Gastrocnemius medialis (tissue), 4 donors: ENCODE results near the gene EHD2.

ENCODE experiments used
- CTCF ChIP-seq, 5 experiments: fragments of 450-650 bp in 3 of 5; fragments of 200-600 bp in 2 of 5; sonication (generic) in 2 of 5; IDR thresholded peaks in 4 of 5; conservative IDR thresholded peaks in 1 of 5; 1 replicate in 4 of 5; 2 replicates in 1 of 5; pipeline ENCODE4 v1.5.1; 2016 to 2019; ENCODE audit warnings: antibody characterized with exemption in 5 of 5, mild to moderate bottlenecking in 3 of 5, moderate library complexity in 3 of 5
- POLR2A ChIP-seq, 2 donors: fragments of 450-650 bp; IDR thresholded peaks; one replicate each; pipeline ENCODE4 v1.6.1; 2017; ENCODE audit warnings: antibody characterized with exemption in 2 of 2, mild to moderate bottlenecking in 2 of 2, moderate library complexity in 2 of 2

GRCh38 chr19:47730521-47730889, 17.3 kb downstream of the EHD2 start:
- no peak for TF ChIP-seq CTCF (IDR thresholded peaks at IDR 0.05 in 4 of 5, conservative IDR thresholded peaks at IDR 0.05 in 1 of 5)
- TF ChIP-seq POLR2A (IDR thresholded peaks at IDR 0.05), result no peak
